ENCODE results near the gene RNF144B. TPM values are rescaled to one million over a fixed set of nuclear protein-coding genes. Genes with fewer than 3 reads are reported as not detected.
"Not testable (repeated sequence)": the region's sequence is repeated elsewhere in the genome, so short reads cannot be mapped to it uniquely, and the experiment has no call there.

The RNF144B gene
- total RNA-seq, 4 donors from 2014 or later = 8.4 to 47.0 (median 31.9) TPM

DNA sequence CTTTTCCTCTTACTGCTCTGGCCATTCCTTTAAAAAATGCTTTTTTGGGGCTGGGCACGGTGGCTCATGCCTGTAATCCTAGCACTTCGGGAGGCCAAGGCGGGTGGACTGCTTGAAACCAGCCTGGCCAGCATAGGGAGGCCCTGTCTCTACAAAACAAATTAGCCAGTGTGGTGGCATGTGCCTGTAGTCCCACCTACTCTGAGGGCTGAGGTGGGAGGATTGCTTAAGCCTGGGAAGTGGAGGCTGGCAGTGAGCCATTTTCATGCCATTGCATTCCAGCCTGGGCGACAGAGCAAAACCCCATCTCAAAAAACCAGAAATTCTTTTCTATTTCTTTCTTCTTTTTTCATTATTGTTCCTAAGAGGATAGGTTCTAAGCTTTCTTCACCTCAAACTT is 36.9 kb upstream of the RNF144B start:
- TF ChIP-seq CTCF (IDR thresholded peaks at IDR 0.05 in 4 of 5, conservative IDR thresholded peaks at IDR 0.05 in 1 of 5) (no peak), POLR2A (IDR thresholded peaks at IDR 0.05) (no peak)
- Histone ChIP-seq H3K27me3 (no peaks in the 10 kb centered on the region), H3K9me3 (no peaks in the 10 kb centered on the region), H3K27ac (peak overlapping the region in 2 of 4 donors; percentile 16 to 30), H3K4me1 (peaks cover 9 to 11% of the 10 kb centered on the region in 2 donors), H3K4me3 (no peak overlapping the region), H3K36me3 (no peaks in the 10 kb centered on the region)
- DNase-seq = no peak
- in situ Hi-C loops (cut with MboI; ENCODE audit: low sequenced_read_pairs in 4 of 4) (no loop called here), intact Hi-C loops (cut with DNase I; ENCODE audit: low total_unique reads) (no loop called here)
- ATAC-seq = no peak

GRCh38 chr6:18350712-18351111 is 36.4 kb upstream of the RNF144B start:
- ATAC-seq (no peak), DNase-seq (no peak)
- no peak for TF ChIP-seq POLR2A (IDR thresholded peaks at IDR 0.05)
- TF ChIP-seq CTCF (IDR thresholded peaks at IDR 0.05 in 4 of 5, conservative IDR thresholded peaks at IDR 0.05 in 1 of 5) = no peak
- Histone ChIP-seq H3K27ac (no peak overlapping the region), H3K9me3 (no peaks in the 10 kb centered on the region), H3K36me3 (no peaks in the 10 kb centered on the region), H3K4me3 (no peak overlapping the region), H3K4me1 (peaks cover 9 to 11% of the 10 kb centered on the region in 2 donors), H3K27me3 (no peaks in the 10 kb centered on the region)
- in situ Hi-C loops (cut with MboI; ENCODE audit: low sequenced_read_pairs in 4 of 4) (no loop called here), intact Hi-C loops (cut with DNase I; ENCODE audit: low total_unique reads) (no loop called here)

GRCh38 chr6:18352001-18352400 is 35.1 kb upstream of the RNF144B start:
- no peaks in the 10 kb centered on the region for H3K9me3 ChIP-seq
- no peak overlapping the region for H3K27ac ChIP-seq
- H3K27me3 ChIP-seq = no peaks in the 10 kb centered on the region
- ATAC-seq (no peak), DNase-seq (no peak)
- no peaks in the 10 kb centered on the region for H3K36me3 ChIP-seq
- in situ Hi-C loops (cut with MboI; ENCODE audit: low sequenced_read_pairs in 4 of 4) = no loop called here
- no peak overlapping the region for H3K4me3 ChIP-seq
- TF ChIP-seq POLR2A (IDR thresholded peaks at IDR 0.05) (no peak), CTCF (IDR thresholded peaks at IDR 0.05 in 4 of 5, conservative IDR thresholded peaks at IDR 0.05 in 1 of 5) (no peak)
- intact Hi-C loops (cut with DNase I; ENCODE audit: low total_unique reads) = no loop called here
- peaks cover 5 to 10% of the 10 kb centered on the region in 2 donors for H3K4me1 ChIP-seq

DNA sequence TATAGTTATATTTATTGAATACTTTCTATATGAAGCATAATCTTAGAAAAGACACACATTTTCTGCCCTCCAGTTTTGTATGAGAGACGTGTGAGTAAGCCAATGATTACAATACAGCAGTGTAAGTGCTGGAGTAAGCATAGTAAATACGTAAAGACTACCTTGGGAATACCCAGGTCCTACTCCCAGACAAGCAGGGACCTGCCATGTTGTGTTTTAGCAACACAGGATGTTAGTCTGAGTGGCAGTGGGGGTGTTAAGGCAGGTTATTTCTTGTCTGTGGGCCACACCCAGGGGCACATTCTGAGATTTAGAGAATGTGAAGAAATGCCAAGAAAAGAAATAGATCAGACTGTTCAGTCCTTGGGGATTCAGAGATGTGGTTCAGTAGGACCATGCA is 34.3 kb upstream of the RNF144B start:
- in situ Hi-C loops (cut with MboI; ENCODE audit: low sequenced_read_pairs in 4 of 4) = no loop called here
- ATAC-seq (no peak), DNase-seq (no peak)
- Histone ChIP-seq H3K27ac (no peak overlapping the region), H3K9me3 (no peaks in the 10 kb centered on the region), H3K36me3 (no peaks in the 10 kb centered on the region), H3K27me3 (no peaks in the 10 kb centered on the region), H3K4me1 (peaks cover 0 to 5% of the 10 kb centered on the region in 2 donors), H3K4me3 (no peak overlapping the region)
- no peak for TF ChIP-seq POLR2A (IDR thresholded peaks at IDR 0.05)
- TF ChIP-seq CTCF (IDR thresholded peaks at IDR 0.05 in 4 of 5, conservative IDR thresholded peaks at IDR 0.05 in 1 of 5) = no peak
- intact Hi-C loops (cut with DNase I; ENCODE audit: low total_unique reads) = no loop called here

GRCh38 chr6:18353251-18353650 is 33.9 kb upstream of the RNF144B start:
- in situ Hi-C loops (cut with MboI; ENCODE audit: low sequenced_read_pairs in 4 of 4) = no loop called here
- DNase-seq (no peak), ATAC-seq (no peak)
- no peaks in the 10 kb centered on the region for H3K27me3 ChIP-seq
- peaks cover 0 to 1% of the 10 kb centered on the region in 2 donors for H3K4me1 ChIP-seq
- H3K36me3 ChIP-seq = no peaks in the 10 kb centered on the region
- intact Hi-C loops (cut with DNase I; ENCODE audit: low total_unique reads) = no loop called here
- H3K9me3 ChIP-seq = no peaks in the 10 kb centered on the region
- H3K27ac ChIP-seq = no peak overlapping the region
- TF ChIP-seq CTCF (IDR thresholded peaks at IDR 0.05 in 4 of 5, conservative IDR thresholded peaks at IDR 0.05 in 1 of 5) (no peak), POLR2A (IDR thresholded peaks at IDR 0.05) (no peak)
- no peak overlapping the region for H3K4me3 ChIP-seq

DNA sequence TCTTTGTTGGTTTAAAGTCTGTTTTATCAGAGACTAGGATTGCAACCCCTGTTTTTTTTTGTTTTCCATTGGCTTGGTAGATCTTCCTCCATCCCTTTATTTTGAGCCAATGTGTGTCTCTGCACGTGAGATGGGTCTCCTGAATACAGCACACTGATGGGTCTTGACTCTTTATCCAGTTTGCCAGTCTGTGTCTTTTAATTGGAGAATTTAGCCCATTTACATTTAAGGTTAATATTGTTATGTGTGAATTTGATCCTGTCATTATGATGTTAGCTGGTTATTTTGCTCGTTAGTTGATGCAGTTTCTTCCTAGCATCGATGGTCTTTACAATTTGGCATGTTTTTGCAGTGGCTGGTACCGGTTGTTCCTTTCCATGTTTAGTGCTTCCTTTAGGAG is 29.6 kb upstream of the RNF144B start:
- peaks cover 8 to 18% of the 10 kb centered on the region in 2 donors for H3K4me1 ChIP-seq
- H3K36me3 ChIP-seq; H3K9me3 ChIP-seq; DNase-seq; ATAC-seq; H3K4me3 ChIP-seq; in situ Hi-C loops (cut with MboI; ENCODE audit: low sequenced_read_pairs in 4 of 4); intact Hi-C loops (cut with DNase I; ENCODE audit: low total_unique reads); H3K27ac ChIP-seq; H3K27me3 ChIP-seq: not testable (repeated sequence)
